Endodermal cell (in vitro differentiated cells): ENCODE measurements around the gene EWSR1. TPM values are rescaled to one million over a fixed set of nuclear protein-coding genes. Genes with fewer than 3 reads are reported as not detected.

Source experiments
- DNase-seq: peaks from one replicate; pipeline ENCODE4 v3.0.0-alpha.2; 2017
- H3K27ac ChIP-seq: 2 replicates; pipeline ENCODE4 v1.5.1; 2013; ENCODE audit warnings: mild to moderate bottlenecking, low read depth, low read length, moderate library complexity
- H3K27me3 ChIP-seq: 2 replicates; pipeline ENCODE4 v1.6.1; 2013; ENCODE audit warnings: mild to moderate bottlenecking, low read length, moderate library complexity; ENCODE audit not compliant: insufficient read depth, control insufficient read depth, poor library complexity, severe bottlenecking
- H3K36me3 ChIP-seq: 2 replicates; pipeline ENCODE4 v1.7.0; 2013; ENCODE audit warnings: mild to moderate bottlenecking, low read length, moderate library complexity; ENCODE audit not compliant: control insufficient read depth, insufficient read depth
- H3K4me1 ChIP-seq: one replicate; pipeline ENCODE4 v1.7.0; 2013; ENCODE audit warnings: low read length; ENCODE audit not compliant: control insufficient read depth, insufficient read depth
- H3K4me3 ChIP-seq: 2 replicates; pipeline ENCODE4 v1.5.1; 2013; ENCODE audit warnings: mild to moderate bottlenecking, low read length, moderate library complexity
- H3K9ac ChIP-seq: 2 replicates; pipeline ENCODE4 v1.6.1; 2013; ENCODE audit warnings: mild to moderate bottlenecking, low read length, moderate library complexity; ENCODE audit not compliant: poor library complexity, severe bottlenecking; ENCODE audit errors: extremely low read depth
- H3K9me3 ChIP-seq: 2 replicates; pipeline ENCODE4 v1.6.1; 2013; ENCODE audit warnings: mild to moderate bottlenecking, low read length, moderate library complexity; ENCODE audit not compliant: control insufficient read depth
- H3K27ac Mint-ChIP-seq: 2 replicates; pipeline ENCODE4 v1.8.0; 2020; ENCODE audit warnings: mixed read lengths
- H3K27me3 Mint-ChIP-seq: 2 replicates; pipeline ENCODE4 v1.8.0; 2021; ENCODE audit warnings: mild to moderate bottlenecking, mixed read lengths; ENCODE audit not compliant: insufficient read depth
- H3K36me3 Mint-ChIP-seq: 2 replicates; pipeline ENCODE4 v1.8.0; 2020; ENCODE audit warnings: low read depth, mixed read lengths
- H3K4me1 Mint-ChIP-seq: 2 replicates; pipeline ENCODE4 v1.8.0; 2020; ENCODE audit warnings: mixed read lengths
- H3K4me3 Mint-ChIP-seq: 2 replicates; pipeline ENCODE4 v1.8.0; 2020; ENCODE audit warnings: mild to moderate bottlenecking, moderate library complexity, mixed read lengths
- H3K9me3 Mint-ChIP-seq: 2 replicates; pipeline ENCODE4 v1.8.0; 2020; ENCODE audit warnings: mild to moderate bottlenecking, mixed read lengths
- WGBS, 2 experiments: methylation state at CpG; one replicate each; pipeline versions ENCODE4 v1.1.5 to v1.1.7; 2013; ENCODE audit warnings: missing lambda C conversion rate in 2 of 2, mixed read lengths in 1 of 2; ENCODE audit not compliant: insufficient coverage in 1 of 2, insufficient read length in 1 of 2; 5-methylcytosine and 5-hydroxymethylcytosine counted together
- total RNA-seq, 2 donors: library from RNA; stranded (reverse); fragmentation: NEBNext Ultra II Directional in 1 of 2; extraction: Animal tissue kit (Norgen Biotek cat#: 25700) in 1 of 2; gene quantifications; 2 replicates in 1 of 2; 3 replicates in 1 of 2; pipeline ENCODE4 v1.2.1, GENCODE V29; 2021
- TF ChIP-seq, protein P1 (sequence below): fragments of 200-600 bp; sonication (generic); conservative IDR thresholded peaks from 2 replicates; pipeline ENCODE4 v1.5.0; 2021; ENCODE audit warnings: antibody characterized with exemption, mild to moderate bottlenecking

EWSR1 gene
- total RNA-seq, 2 donors from 2014 or later, result 295 to 352 TPM

DNA sequence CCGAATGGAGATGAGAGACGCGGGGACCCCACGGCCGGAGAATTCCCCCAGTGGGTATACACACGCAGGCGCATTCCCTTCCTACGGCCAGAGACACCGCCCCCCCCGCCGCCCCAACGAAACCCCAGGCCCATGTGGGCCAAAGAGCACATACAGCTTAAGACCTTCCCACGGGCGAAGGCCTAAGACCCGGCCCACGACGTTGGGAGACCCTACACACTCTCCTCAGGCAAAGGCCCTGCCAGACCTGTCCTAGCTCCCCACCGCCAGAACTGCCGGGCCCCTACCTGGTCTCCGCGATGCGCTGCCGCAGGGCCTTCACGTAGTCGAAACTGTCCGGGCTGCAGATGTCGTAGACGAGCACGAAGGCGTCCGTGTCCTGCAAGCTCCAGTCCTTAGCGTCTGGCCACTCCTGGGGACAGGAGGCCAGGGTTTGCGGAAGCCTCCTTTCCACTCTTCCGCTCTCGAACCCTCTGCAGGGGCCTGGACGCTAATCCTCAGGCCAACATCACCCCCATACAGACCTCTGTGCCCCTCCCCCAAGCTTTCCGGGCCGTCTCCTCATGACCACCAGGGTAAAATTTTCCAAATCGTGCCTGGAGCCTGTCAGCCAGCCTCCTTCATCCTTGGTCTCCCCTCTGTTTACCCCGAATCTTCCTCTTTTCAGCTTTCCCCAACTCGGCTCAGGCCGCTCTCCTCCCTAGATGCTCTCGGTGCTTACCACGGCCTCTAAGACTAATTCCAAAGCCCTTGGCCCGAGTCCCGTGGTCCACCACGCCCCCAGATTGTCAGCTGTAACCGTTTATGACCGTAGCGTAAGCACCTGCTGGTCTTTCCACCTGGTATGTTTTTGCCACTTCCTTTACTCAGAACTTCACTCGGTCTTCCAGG, 45.8 kb downstream of the EWSR1 start:
- peaks cover 10% of the 10 kb centered on the region for H3K9me3 Mint-ChIP-seq
- WGBS, 2 experiments, result 77% methylated on average over 46 to 51 of the region's 51 CpGs
- peaks cover 38% of the 10 kb centered on the region for H3K27me3 ChIP-seq
- H3K4me1 Mint-ChIP-seq, result peaks cover 13% of the 10 kb centered on the region
- peak overlapping the region; percentile 23 for H3K9ac ChIP-seq
- peak overlapping the region; percentile 55 for H3K4me3 ChIP-seq
- peak overlapping the region; percentile 49 for H3K4me3 Mint-ChIP-seq
- peaks cover 47% of the 10 kb centered on the region for H3K27me3 Mint-ChIP-seq
- H3K27ac Mint-ChIP-seq, result no peak overlapping the region
- H3K36me3 Mint-ChIP-seq, result peaks cover 11% of the 10 kb centered on the region
- H3K27ac ChIP-seq, result no peak overlapping the region
- H3K4me1 ChIP-seq, result peaks cover 5% of the 10 kb centered on the region
- no peaks in the 10 kb centered on the region for H3K9me3 ChIP-seq
- H3K36me3 ChIP-seq, result no peaks in the 10 kb centered on the region
- TF ChIP-seq, protein P1, sequence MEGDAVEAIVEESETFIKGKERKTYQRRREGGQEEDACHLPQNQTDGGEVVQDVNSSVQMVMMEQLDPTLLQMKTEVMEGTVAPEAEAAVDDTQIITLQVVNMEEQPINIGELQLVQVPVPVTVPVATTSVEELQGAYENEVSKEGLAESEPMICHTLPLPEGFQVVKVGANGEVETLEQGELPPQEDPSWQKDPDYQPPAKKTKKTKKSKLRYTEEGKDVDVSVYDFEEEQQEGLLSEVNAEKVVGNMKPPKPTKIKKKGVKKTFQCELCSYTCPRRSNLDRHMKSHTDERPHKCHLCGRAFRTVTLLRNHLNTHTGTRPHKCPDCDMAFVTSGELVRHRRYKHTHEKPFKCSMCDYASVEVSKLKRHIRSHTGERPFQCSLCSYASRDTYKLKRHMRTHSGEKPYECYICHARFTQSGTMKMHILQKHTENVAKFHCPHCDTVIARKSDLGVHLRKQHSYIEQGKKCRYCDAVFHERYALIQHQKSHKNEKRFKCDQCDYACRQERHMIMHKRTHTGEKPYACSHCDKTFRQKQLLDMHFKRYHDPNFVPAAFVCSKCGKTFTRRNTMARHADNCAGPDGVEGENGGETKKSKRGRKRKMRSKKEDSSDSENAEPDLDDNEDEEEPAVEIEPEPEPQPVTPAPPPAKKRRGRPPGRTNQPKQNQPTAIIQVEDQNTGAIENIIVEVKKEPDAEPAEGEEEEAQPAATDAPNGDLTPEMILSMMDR, result no peak
- no peak for DNase-seq

DNA sequence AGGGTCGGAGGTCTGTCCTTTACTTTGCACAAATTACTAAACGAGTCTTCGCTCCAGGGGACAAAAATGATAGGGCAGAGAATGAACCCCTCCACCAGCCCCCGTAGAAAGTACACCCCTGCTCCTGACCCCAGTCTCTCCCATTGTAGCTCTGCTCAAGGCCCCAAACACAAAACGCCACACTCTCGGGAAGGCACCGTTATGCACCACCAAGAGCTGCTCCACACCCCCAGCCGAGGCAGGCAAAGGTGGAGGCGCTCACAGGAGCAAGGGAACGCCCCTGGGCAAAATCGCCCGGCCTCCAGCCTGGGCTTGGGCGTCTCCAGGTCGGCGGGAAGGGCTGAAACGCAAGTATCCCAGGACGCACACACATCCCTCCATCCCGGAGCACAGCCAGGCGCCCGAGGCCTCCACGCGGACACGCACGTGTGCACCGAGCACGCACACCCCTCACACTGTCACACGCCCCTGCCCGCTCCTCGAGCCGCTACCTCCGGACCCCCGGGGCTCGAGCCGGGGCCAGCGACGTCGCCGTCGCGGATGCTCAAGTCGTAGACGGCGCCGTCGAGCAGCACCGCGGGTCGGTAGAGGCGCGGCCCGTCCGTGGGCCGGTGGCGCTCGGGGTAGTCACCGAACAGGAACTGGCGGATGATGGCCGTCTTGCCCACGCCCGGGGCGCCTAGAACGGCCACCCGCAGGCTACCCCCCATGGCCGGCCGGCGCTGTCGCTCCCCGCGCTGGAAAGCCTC, 46.6 kb downstream of the EWSR1 start:
- no peak overlapping the region for H3K27ac Mint-ChIP-seq
- Histone ChIP-seq H3K9me3 (no peaks in the 10 kb centered on the region), H3K4me1 (no peaks in the 10 kb centered on the region), H3K27me3 (peaks cover 38% of the 10 kb centered on the region), H3K36me3 (no peaks in the 10 kb centered on the region), H3K4me3 (peak overlapping the region; percentile 55), H3K27ac (no peak overlapping the region), H3K9ac (peak overlapping the region; percentile 23)
- TF ChIP-seq, protein P1, result no peak
- peak; percentile 76 for DNase-seq
- peaks cover 11% of the 10 kb centered on the region for H3K36me3 Mint-ChIP-seq
- peaks cover 47% of the 10 kb centered on the region for H3K27me3 Mint-ChIP-seq
- peaks cover 10% of the 10 kb centered on the region for H3K9me3 Mint-ChIP-seq
- peak overlapping the region; percentile 49 for H3K4me3 Mint-ChIP-seq
- 6 to 7% methylated on average over 14 to 69 of the region's 69 CpGs for WGBS, 2 experiments
- peaks cover 9% of the 10 kb centered on the region for H3K4me1 Mint-ChIP-seq

DNA sequence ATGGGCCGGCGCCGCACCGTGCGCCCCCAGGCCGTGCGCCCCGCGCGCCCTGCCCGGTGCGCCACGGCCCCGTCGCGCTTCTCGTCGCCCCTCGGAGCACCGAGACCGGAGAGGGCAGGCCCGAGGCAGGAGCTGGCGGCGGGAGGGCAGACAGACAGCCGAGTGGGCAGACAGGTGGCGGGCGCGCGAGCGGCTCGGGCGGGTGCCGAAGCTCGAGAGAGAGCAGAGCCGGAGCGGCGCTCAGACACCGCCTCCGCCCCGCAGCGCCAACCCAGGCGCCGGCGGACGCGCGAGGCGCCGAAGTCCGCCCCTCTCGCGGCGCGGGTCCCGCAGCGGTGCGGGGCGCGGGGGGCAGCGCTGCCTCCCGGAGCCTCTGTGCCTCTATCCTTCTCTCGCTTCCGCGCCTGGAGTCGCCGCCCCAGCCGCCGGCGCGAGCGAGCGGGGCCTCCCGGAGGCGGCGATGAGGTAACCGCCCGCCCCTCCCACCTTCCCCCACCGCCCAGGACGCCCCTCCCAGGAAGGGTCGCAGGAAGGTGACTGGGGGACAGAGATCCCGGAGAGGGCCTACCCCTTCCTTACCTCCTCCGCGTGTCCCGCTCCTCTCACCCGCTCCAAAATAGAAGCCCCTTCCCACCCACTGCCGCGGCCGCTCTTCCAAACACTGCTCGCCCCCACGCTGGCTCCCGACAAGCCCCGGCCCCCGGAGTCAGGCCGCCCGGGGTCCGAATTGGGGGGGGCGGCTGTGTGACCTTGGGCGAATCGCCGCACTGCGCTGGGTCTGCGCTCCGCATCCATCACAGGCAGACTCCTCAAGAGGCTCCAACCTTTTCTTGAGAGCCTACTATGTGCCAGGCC, 47.4 kb downstream of the EWSR1 start, which contains the start of gene RASL10A:
Gene RASL10A (minus strand): TSS at position 412 of the 855 bp plus-strand sequence. CDS start 451 bp downstream, outside the sequence.
- Mint-ChIP-seq H3K27ac (no peak within 1 kb of the TSS), H3K4me3 (peak within 1 kb of the TSS; percentile 49), H3K4me1 (peaks cover 9% of the 10 kb centered on the region), H3K36me3 (peaks cover 11% of the 10 kb centered on the region), H3K27me3 (peaks cover 47% of the 10 kb centered on the region), H3K9me3 (peaks cover 10% of the 10 kb centered on the region)
- no peaks in the 10 kb centered on the region for H3K36me3 ChIP-seq
- no peak within 1 kb of the TSS for H3K27ac ChIP-seq
- no peaks in the 10 kb centered on the region for H3K9me3 ChIP-seq
- H3K4me3 ChIP-seq, result peak within 1 kb of the TSS; percentile 55
- TF ChIP-seq, protein P1, result no peak
- peaks cover 38% of the 10 kb centered on the region for H3K27me3 ChIP-seq
- 7 to 17% methylated on average over 29 to 99 of the region's 103 CpGs for WGBS, 2 experiments
- peak within 1 kb of the TSS; percentile 23 for H3K9ac ChIP-seq
- peak; percentile 76 for DNase-seq
- no peaks in the 10 kb centered on the region for H3K4me1 ChIP-seq
